Panc1 (cell line): ENCODE measurements around the gene PPP1R13L. TPM values are rescaled to one million over a fixed set of nuclear protein-coding genes. Genes with fewer than 3 reads are reported as not detected.

Experiments used
- ATAC-seq: fragments of 200-7000 bp; cut with Tn5 transposase; 2 replicates; pipeline ENCODE4 v1.9.1; 2020; ENCODE audit warnings: mild to moderate bottlenecking, moderate library complexity
- BruUV-seq: library from RNA; stranded (reverse); fragments of 400-500 nt; replicated peaks from 2 replicates; lab custom pipeline; 2021; lab: Mats Ljungman, UMichigan
- CTCF ChIA-PET: fragments of 300-600 bp; sonication (Branson Sonifier 250); formaldehyde crosslinking; loops from one replicate; lab custom pipeline; 2022; ENCODE audit warnings: antibody characterized with exemption; lab: Charles Lee
- POLR2A ChIA-PET: fragments of 300-600 bp; sonication (Branson Sonifier 250); formaldehyde crosslinking; loops from one replicate; lab custom pipeline; 2022; ENCODE audit warnings: antibody characterized with exemption; lab: Charles Lee
- DNase-seq: peaks from one replicate; pipeline ENCODE4 v3.0.0-alpha.2; 2010; ENCODE audit warnings: low read depth, low spot score
- H3K27ac ChIP-seq: 2 replicates; pipeline ENCODE4 v1.5.1; 2011; ENCODE audit warnings: mild to moderate bottlenecking, low read length, inconsistent platforms
- H3K27me3 ChIP-seq: fragments of 200-500 bp; sonication (Bioruptor generic); 2 replicates; pipeline ENCODE4 v1.6.0; 2014; ENCODE audit warnings: low read length, inconsistent platforms; ENCODE audit not compliant: control insufficient read depth, insufficient read depth
- H3K36me3 ChIP-seq: fragments of 200-500 bp; sonication (Bioruptor generic); 2 replicates; pipeline ENCODE4 v1.5.1; 2014; ENCODE audit warnings: inconsistent platforms, mild to moderate bottlenecking, low read length, moderate library complexity; ENCODE audit not compliant: control insufficient read depth, insufficient read depth
- H3K4me1 ChIP-seq: 2 replicates; pipeline ENCODE4 v1.5.1; 2011; ENCODE audit warnings: inconsistent platforms, mild to moderate bottlenecking, low read length, moderate library complexity; ENCODE audit not compliant: control insufficient read depth, insufficient read depth
- H3K4me3 ChIP-seq, 2 experiments: 2 replicates each; pipeline ENCODE4 v1.5.1; 2011 to 2012; ENCODE audit warnings: low read depth in 2 of 2, low read length in 2 of 2, mild to moderate bottlenecking in 2 of 2, inconsistent platforms in 1 of 2, moderate library complexity in 1 of 2
- H3K9me3 ChIP-seq: fragments of 200-500 bp; sonication (Bioruptor generic); 2 replicates; pipeline ENCODE4 v1.5.1; 2014; ENCODE audit warnings: low read depth, mild to moderate bottlenecking, inconsistent platforms, low read length, moderate library complexity; ENCODE audit not compliant: control insufficient read depth, insufficient read depth
- CTCF ChIP-seq: fragments of 450-650 bp; IDR thresholded peaks from 2 replicates; pipeline ENCODE4 v1.5.1; 2017; ENCODE audit warnings: mild to moderate bottlenecking
- POLR2AphosphoS5 ChIP-seq: IDR thresholded peaks from 2 replicates; pipeline ENCODE4 v1.6.1; 2012; ENCODE audit warnings: mild to moderate bottlenecking, low read depth, low read length, moderate library complexity
- SIN3A ChIP-seq: IDR thresholded peaks from 2 replicates; pipeline ENCODE4 v1.6.1; 2012; ENCODE audit warnings: low read depth, mild to moderate bottlenecking, low read length, moderate library complexity, borderline replicate concordance; ENCODE audit not compliant: insufficient read depth
- TCF7L2 ChIP-seq: IDR thresholded peaks from 2 replicates; pipeline ENCODE4 v1.6.1; 2011; ENCODE audit warnings: mild to moderate bottlenecking, low read depth, low read length, inconsistent platforms
- in situ Hi-C: cut with HindIII; loops from 2 replicates; pipeline ENCODE4 v1.10.0; 2016; ENCODE audit warnings: low sequenced_read_pairs, low pct_unique_long_range_greater_than_20kb
- intact Hi-C: fragments of 100-400 bp; cut with micrococcal nuclease; formaldehyde crosslinking; loops from one replicate; pipeline ENCODE4 v1.10.0; 2022; ENCODE audit not compliant: unreplicated experiment
- total RNA-seq: library from RNA; stranded (reverse); gene quantifications from one replicate; pipeline ENCODE4 v1.2.1, GENCODE V29; 2021; ENCODE audit not compliant: unreplicated experiment
- TF ChIP-seq, protein P1 (sequence below), 2 experiments: IDR thresholded peaks; 2 replicates each; pipeline ENCODE4 v1.6.1; 2011 to 2012; ENCODE audit warnings: low read depth in 2 of 2, control low read depth in 1 of 2, low read length in 1 of 2, mild to moderate bottlenecking in 1 of 2, moderate library complexity in 1 of 2; ENCODE audit not compliant: insufficient read depth in 1 of 2

Gene PPP1R13L
- total RNA-seq, 1 experiment from 2014 or later: 39.1 TPM

DNA sequence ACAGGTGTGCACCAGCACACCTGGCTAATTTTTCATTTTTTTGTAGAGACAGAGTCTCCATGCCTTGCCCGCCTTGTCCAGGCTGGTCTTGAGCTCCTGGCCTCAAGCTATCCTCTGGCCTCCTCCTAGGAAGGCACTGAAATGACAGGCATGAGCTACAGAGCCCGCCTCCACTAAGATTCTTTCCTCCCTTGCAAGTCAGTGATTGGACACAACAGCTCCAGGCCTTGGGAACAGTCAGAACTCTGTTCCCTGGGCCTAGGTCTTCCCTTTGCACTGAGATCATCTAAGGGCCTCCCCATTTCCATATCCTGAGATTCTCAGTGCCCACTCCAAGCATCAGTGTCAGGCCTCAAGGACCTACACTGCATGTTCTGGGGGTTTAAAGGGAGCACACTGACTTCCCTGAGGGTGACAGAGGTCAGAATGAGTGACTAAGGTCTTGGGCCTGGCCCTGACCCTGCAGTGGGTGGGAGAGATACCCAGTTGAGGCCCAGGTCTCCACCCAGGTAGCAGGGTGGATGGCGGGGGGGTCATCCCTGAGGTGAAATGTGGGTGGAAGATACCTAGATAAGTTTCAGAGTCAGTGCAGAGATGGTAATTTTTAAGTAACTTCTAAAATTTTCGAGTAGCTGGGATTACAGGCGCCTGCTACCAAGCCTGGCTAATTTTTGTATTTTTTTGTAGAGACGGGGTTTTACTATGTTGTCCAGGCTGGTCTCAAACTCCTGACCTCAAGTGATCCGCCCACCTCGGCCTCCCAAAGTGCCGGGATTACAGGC, 36.2 kb upstream of the PPP1R13L start:
- no peak overlapping the region for H3K27ac ChIP-seq
- intact Hi-C loops: no loop called here
- no peaks in the 10 kb centered on the region for H3K9me3 ChIP-seq
- H3K4me3 ChIP-seq: no peak overlapping the region
- no peaks in the 10 kb centered on the region for H3K27me3 ChIP-seq
- no peaks in the 10 kb centered on the region for H3K36me3 ChIP-seq
- peaks cover 8% of the 10 kb centered on the region for H3K4me1 ChIP-seq
- ChIA-PET CTCF (interaction anchor here (1.5 kb wide), 2 partner anchors 37 to 44 kb away, joined by 4 to 8 read pairs; no protein-coding TSS in a partner anchor), POLR2A (interaction anchor here (0.9 to 1.0 kb wide), 2 partner anchors 27 to 35 kb away, joined by 3 to 4 read pairs; partner anchors contain the start of gene FOSB)
- in situ Hi-C loops: no loop called here
- no peak for TF ChIP-seq TCF7L2
- TF ChIP-seq POLR2AphosphoS5: no peak
- no peak for TF ChIP-seq CTCF
- TF ChIP-seq, protein P1, sequence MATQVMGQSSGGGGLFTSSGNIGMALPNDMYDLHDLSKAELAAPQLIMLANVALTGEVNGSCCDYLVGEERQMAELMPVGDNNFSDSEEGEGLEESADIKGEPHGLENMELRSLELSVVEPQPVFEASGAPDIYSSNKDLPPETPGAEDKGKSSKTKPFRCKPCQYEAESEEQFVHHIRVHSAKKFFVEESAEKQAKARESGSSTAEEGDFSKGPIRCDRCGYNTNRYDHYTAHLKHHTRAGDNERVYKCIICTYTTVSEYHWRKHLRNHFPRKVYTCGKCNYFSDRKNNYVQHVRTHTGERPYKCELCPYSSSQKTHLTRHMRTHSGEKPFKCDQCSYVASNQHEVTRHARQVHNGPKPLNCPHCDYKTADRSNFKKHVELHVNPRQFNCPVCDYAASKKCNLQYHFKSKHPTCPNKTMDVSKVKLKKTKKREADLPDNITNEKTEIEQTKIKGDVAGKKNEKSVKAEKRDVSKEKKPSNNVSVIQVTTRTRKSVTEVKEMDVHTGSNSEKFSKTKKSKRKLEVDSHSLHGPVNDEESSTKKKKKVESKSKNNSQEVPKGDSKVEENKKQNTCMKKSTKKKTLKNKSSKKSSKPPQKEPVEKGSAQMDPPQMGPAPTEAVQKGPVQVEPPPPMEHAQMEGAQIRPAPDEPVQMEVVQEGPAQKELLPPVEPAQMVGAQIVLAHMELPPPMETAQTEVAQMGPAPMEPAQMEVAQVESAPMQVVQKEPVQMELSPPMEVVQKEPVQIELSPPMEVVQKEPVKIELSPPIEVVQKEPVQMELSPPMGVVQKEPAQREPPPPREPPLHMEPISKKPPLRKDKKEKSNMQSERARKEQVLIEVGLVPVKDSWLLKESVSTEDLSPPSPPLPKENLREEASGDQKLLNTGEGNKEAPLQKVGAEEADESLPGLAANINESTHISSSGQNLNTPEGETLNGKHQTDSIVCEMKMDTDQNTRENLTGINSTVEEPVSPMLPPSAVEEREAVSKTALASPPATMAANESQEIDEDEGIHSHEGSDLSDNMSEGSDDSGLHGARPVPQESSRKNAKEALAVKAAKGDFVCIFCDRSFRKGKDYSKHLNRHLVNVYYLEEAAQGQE (IDR thresholded peaks at IDR 0.05; ENCODE audit: insufficient read depth in 1 of 2, low read depth in 2 of 2, low read length in 1 of 2): no peak
- no peak for TF ChIP-seq SIN3A
- DNase-seq (no peak), ATAC-seq (peak; percentile 50; the same call in 1 of the 2 replicates)
- BruUV-seq: no TSS peak

DNA sequence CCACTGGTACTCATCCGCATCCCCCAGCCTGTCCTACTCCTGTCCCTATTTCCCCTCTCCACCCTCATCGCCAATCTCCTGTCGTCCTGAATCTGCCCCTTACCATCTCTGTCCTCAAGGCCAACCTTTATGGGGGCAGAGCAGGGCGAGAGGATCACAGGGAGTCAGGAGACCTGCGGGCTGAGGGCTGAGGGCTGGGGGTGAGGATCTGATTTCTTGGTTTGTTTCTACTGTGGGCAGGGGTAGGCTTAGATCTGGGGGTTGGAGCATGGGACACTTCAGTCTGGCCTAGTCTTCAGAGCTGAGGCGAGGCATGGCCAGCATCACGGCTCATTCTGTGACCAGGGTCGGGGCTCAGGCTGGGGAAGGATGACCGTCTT, 35.4 kb upstream of the PPP1R13L start:
- Histone ChIP-seq H3K9me3 (no peaks in the 10 kb centered on the region), H3K4me1 (peaks cover 8% of the 10 kb centered on the region), H3K27me3 (no peaks in the 10 kb centered on the region), H3K4me3 (peak overlapping the region; percentile 42 to 59), H3K36me3 (no peaks in the 10 kb centered on the region), H3K27ac (peak overlapping the region; percentile 59; the same call in 1 of the 2 replicates)
- intact Hi-C loops (no loop called here), in situ Hi-C loops (no loop called here)
- ChIA-PET POLR2A (interaction anchor here (0.6 to 1.0 kb wide), 2 partner anchors 28 to 36 kb away, joined by 3 to 4 read pairs; no protein-coding TSS in a partner anchor), CTCF (interaction anchor here (0.6 to 1.9 kb wide), 4 partner anchors 38 to 66 kb away, joined by 4 to 31 read pairs (median 6); no protein-coding TSS in a partner anchor)
- no TSS peak for BruUV-seq
- DNase-seq (no peak), ATAC-seq (no peak)
- no peak for TF ChIP-seq CTCF
- TF ChIP-seq, protein P1 (IDR thresholded peaks at IDR 0.05; ENCODE audit: insufficient read depth in 1 of 2, low read depth in 2 of 2, low read length in 1 of 2): no peak
- no peak for TF ChIP-seq POLR2AphosphoS5
- TF ChIP-seq TCF7L2: no peak
- no peak for TF ChIP-seq SIN3A
